A549 (cell line): Measurements from ENCODE around the gene RHO. TPM values are rescaled to one million over a fixed set of nuclear protein-coding genes. Genes with fewer than 3 reads are reported as not detected.

Experiments
- polyA plus RNA-seq, 4 experiments: library from polyadenylated mRNA; depleted of rRNA in 3 of 4; stranded (reverse); fragments of >200 nt; fragmentation: RNase III in 1 of 4; extraction: RNeasy Plus Mini Kit Qiagen cat#74134 plus additional on column Dnase treatment in 1 of 4; gene quantifications; 2 replicates in 3 of 4; 3 replicates in 1 of 4; pipeline ENCODE4 v1.2.3, GENCODE V29; 2011 to 2017

RHO gene
- polyA plus RNA-seq, 2 of the 4 experiments (the other 2 are of a cell fraction), result 0.04 TPM; not detected in 1

Other genes starting within 250 kb of the RHO start
- gene HMCES, start 249.8 kb upstream of the RHO start, polyA plus RNA-seq (2011; rRNA removed), result 35.2 and 38.3 TPM in 2 replicates
- 38.1 to 40.1 TPM (median 39.9 TPM) in 3 replicates for gene HMCES, start 249.8 kb upstream of the RHO start, polyA plus RNA-seq (2017; fragmentation: RNase III; extraction: RNeasy Plus Mini Kit Qiagen cat#74134 plus additional on column Dnase treatment)
- gene EFCAB12, start 100.0 kb upstream of the RHO start, polyA plus RNA-seq (2011; rRNA removed), result 0.62 and 0.82 TPM in 2 replicates
- 0.81 to 1.4 TPM (median 1.1 TPM) in 3 replicates for gene EFCAB12, start 100.0 kb upstream of the RHO start, polyA plus RNA-seq (2017; fragmentation: RNase III; extraction: RNeasy Plus Mini Kit Qiagen cat#74134 plus additional on column Dnase treatment)
- gene MBD4, start 88.7 kb upstream of the RHO start, polyA plus RNA-seq (2011; rRNA removed), result 38.2 and 49.7 TPM in 2 replicates
- gene MBD4, start 88.7 kb upstream of the RHO start, polyA plus RNA-seq (2017; fragmentation: RNase III; extraction: RNeasy Plus Mini Kit Qiagen cat#74134 plus additional on column Dnase treatment), result 26.4 to 32.7 TPM (median 31.4 TPM) in 3 replicates
- 17.1 and 20.3 TPM in 2 replicates for gene IFT122, start 88.4 kb upstream of the RHO start, polyA plus RNA-seq (2011; rRNA removed)
- 15.0 to 16.8 TPM (median 15.1 TPM) in 3 replicates for gene IFT122, start 88.4 kb upstream of the RHO start, polyA plus RNA-seq (2017; fragmentation: RNase III; extraction: RNeasy Plus Mini Kit Qiagen cat#74134 plus additional on column Dnase treatment)
- not detected in 2 replicates for gene H1-8, start 14.5 kb downstream of the RHO start, polyA plus RNA-seq (2011; rRNA removed)
- not detected in 3 replicates for gene H1-8, start 14.5 kb downstream of the RHO start, polyA plus RNA-seq (2017; fragmentation: RNase III; extraction: RNeasy Plus Mini Kit Qiagen cat#74134 plus additional on column Dnase treatment)
- 26.8 and 49.3 TPM in 2 replicates for gene PLXND1, start 78.0 kb downstream of the RHO start, polyA plus RNA-seq (2011; rRNA removed)
- gene PLXND1, start 78.0 kb downstream of the RHO start, polyA plus RNA-seq (2017; fragmentation: RNase III; extraction: RNeasy Plus Mini Kit Qiagen cat#74134 plus additional on column Dnase treatment), result 47.2 to 72.6 TPM (median 58.6 TPM) in 3 replicates